Suprapubic skin (tissue), 4 donors: ENCODE results near the gene BTNL8. TPM values are rescaled to one million over a fixed set of nuclear protein-coding genes. Genes with fewer than 3 reads are reported as not detected.
"Not testable (repeated sequence)": the region's sequence is repeated elsewhere in the genome, so short reads cannot be mapped to it uniquely, and the experiment has no call there.

Experiments used
- DNase-seq, 2 donors: peaks; one replicate each; pipeline ENCODE4 v3.0.0-alpha.2; 2019; ENCODE audit warnings: low spot score in 2 of 2
- H3K27ac ChIP-seq: fragments of 200-600 bp; sonication (generic); one replicate; pipeline ENCODE4 v1.5.1; 2019
- H3K27me3 ChIP-seq: fragments of 200-600 bp; sonication (generic); one replicate; pipeline ENCODE4 v1.5.1; 2019
- H3K36me3 ChIP-seq: fragments of 200-600 bp; sonication (generic); one replicate; pipeline ENCODE4 v1.5.1; 2019
- H3K4me1 ChIP-seq: fragments of 200-600 bp; sonication (generic); one replicate; pipeline ENCODE4 v1.5.1; 2019
- H3K4me3 ChIP-seq: fragments of 200-600 bp; sonication (generic); one replicate; pipeline ENCODE4 v1.5.1; 2019; ENCODE audit warnings: mild to moderate bottlenecking
- H3K9me3 ChIP-seq: fragments of 200-600 bp; sonication (generic); one replicate; pipeline ENCODE4 v1.5.1; 2019
- CTCF ChIP-seq, 2 donors: fragments of 200-600 bp in 1 of 2; fragments of 450-650 bp in 1 of 2; sonication (generic) in 1 of 2; IDR thresholded peaks; one replicate each; pipeline ENCODE4 v1.5.1; 2016 to 2019; ENCODE audit warnings: antibody characterized with exemption in 2 of 2, mild to moderate bottlenecking in 1 of 2, moderate library complexity in 1 of 2
- EP300 ChIP-seq: sonication (generic); formaldehyde crosslinking; IDR thresholded peaks from one replicate; pipeline ENCODE4 v1.6.1; 2017; ENCODE audit warnings: antibody characterized with exemption
- POLR2A ChIP-seq, 2 donors: fragments of 450-650 bp; IDR thresholded peaks; one replicate each; pipeline ENCODE4 v1.6.1; 2017; ENCODE audit warnings: antibody characterized with exemption in 2 of 2, mild to moderate bottlenecking in 2 of 2, moderate library complexity in 2 of 2
- POLR2AphosphoS5 ChIP-seq, 3 donors: sonication (generic); formaldehyde crosslinking; IDR thresholded peaks; one replicate each; pipeline ENCODE4 v1.6.1; 2017; ENCODE audit warnings: antibody characterized with exemption in 3 of 3
- WGBS: methylation state at CpG from one replicate; pipeline ENCODE4 v1.1.5; 2018; 5-methylcytosine and 5-hydroxymethylcytosine counted together
- total RNA-seq, 4 donors: library from RNA; depleted of rRNA; stranded (reverse); fragments of >200 nt; gene quantifications; one replicate each; pipeline ENCODE4 v1.1.0, GENCODE V29; 2016

BTNL8 gene
- total RNA-seq, 4 donors from 2014 or later = 0.51 to 0.79 TPM; not detected in 2

GRCh38 chr5:180875860-180876426 lies 23.0 kb upstream of the BTNL8 start:
- no peak for TF ChIP-seq CTCF (IDR thresholded peaks at IDR 0.05)
- no peak for TF ChIP-seq POLR2AphosphoS5 (IDR thresholded peaks at IDR 0.05)
- no peak for TF ChIP-seq POLR2A (IDR thresholded peaks at IDR 0.05)
- no peak for TF ChIP-seq EP300
- Histone ChIP-seq H3K27ac (no peak overlapping the region), H3K4me1 (peaks cover 4% of the 10 kb centered on the region), H3K36me3 (no peaks in the 10 kb centered on the region), H3K9me3 (no peaks in the 10 kb centered on the region), H3K27me3 (no peaks in the 10 kb centered on the region), H3K4me3 (no peak overlapping the region)
- 78% methylated on average over 10 of the region's 10 CpGs for WGBS
- no peak for DNase-seq

- 77% methylated on average over 10 of the region's 11 CpGs for WGBS
- not testable (repeated sequence) for H3K9me3 ChIP-seq, H3K4me1 ChIP-seq, H3K4me3 ChIP-seq, DNase-seq, H3K27ac ChIP-seq, H3K36me3 ChIP-seq
- H3K27me3 ChIP-seq = peaks cover 24% of the 10 kb centered on the region
Observed at GRCh38 chr5:180885845-180886529, 13.0 kb upstream of the BTNL8 start.

GRCh38 chr5:180889381-180889780 lies 9.6 kb upstream of the BTNL8 start:
- no peaks in the 10 kb centered on the region for H3K36me3 ChIP-seq
- WGBS = 80% methylated on average over 7 of the region's 7 CpGs
- no peaks in the 10 kb centered on the region for H3K4me1 ChIP-seq
- H3K27me3 ChIP-seq = peaks cover 32% of the 10 kb centered on the region
- H3K27ac ChIP-seq = no peak overlapping the region
- no peak overlapping the region for H3K4me3 ChIP-seq
- no peaks in the 10 kb centered on the region for H3K9me3 ChIP-seq
- TF ChIP-seq EP300 = no peak
- no peak for TF ChIP-seq CTCF (IDR thresholded peaks at IDR 0.05)
- no peak for TF ChIP-seq POLR2AphosphoS5 (IDR thresholded peaks at IDR 0.05)
- no peak for TF ChIP-seq POLR2A (IDR thresholded peaks at IDR 0.05)
- DNase-seq = no peak

- 74% methylated on average over 1 of the region's 1 CpG for WGBS
- not testable (repeated sequence) for H3K9me3 ChIP-seq, H3K27me3 ChIP-seq, H3K36me3 ChIP-seq, H3K4me3 ChIP-seq, DNase-seq, H3K4me1 ChIP-seq, H3K27ac ChIP-seq
Observed at GRCh38 chr5:180895330-180895729, 3.6 kb upstream of the BTNL8 start.

- H3K4me1 ChIP-seq = no peaks in the 10 kb centered on the region
- H3K4me3 ChIP-seq = no peak overlapping the region
- TF ChIP-seq CTCF (IDR thresholded peaks at IDR 0.05) = no peak
- no peak for TF ChIP-seq POLR2AphosphoS5 (IDR thresholded peaks at IDR 0.05)
- no peak for TF ChIP-seq POLR2A (IDR thresholded peaks at IDR 0.05)
- TF ChIP-seq EP300 = no peak
- H3K27ac ChIP-seq = no peak overlapping the region
- 80% methylated on average over 5 of the region's 5 CpGs for WGBS
- no peaks in the 10 kb centered on the region for H3K36me3 ChIP-seq
- no peak for DNase-seq
- H3K27me3 ChIP-seq = no peaks in the 10 kb centered on the region
- no peaks in the 10 kb centered on the region for H3K9me3 ChIP-seq
Observed at GRCh38 chr5:180900178-180900577, 1.2 kb downstream of the BTNL8 start.

- no peaks in the 10 kb centered on the region for H3K9me3 ChIP-seq
- no peak overlapping the region for H3K4me3 ChIP-seq
- H3K27ac ChIP-seq = no peak overlapping the region
- 71% methylated on average over 7 of the region's 7 CpGs for WGBS
- H3K27me3 ChIP-seq = no peaks in the 10 kb centered on the region
- no peak for DNase-seq
- H3K4me1 ChIP-seq = no peaks in the 10 kb centered on the region
- TF ChIP-seq CTCF (IDR thresholded peaks at IDR 0.05) = no peak
- TF ChIP-seq EP300 = no peak
- no peak for TF ChIP-seq POLR2AphosphoS5 (IDR thresholded peaks at IDR 0.05)
- TF ChIP-seq POLR2A (IDR thresholded peaks at IDR 0.05) = no peak
- H3K36me3 ChIP-seq = no peaks in the 10 kb centered on the region
Observed at GRCh38 chr5:180901319-180902009, 2.5 kb downstream of the BTNL8 start.
